K562 (cell line): ENCODE measurements around the gene SPINT1. TPM values are rescaled to one million over a fixed set of nuclear protein-coding genes. Genes with fewer than 3 reads are reported as not detected.

Experiments used
- ATAC-seq: fragments of 200-7000 bp; cut with Tn5 transposase; 3 replicates; pipeline ENCODE4 v1.9.1; 2020; ENCODE audit warnings: moderate library complexity
- BruUV-seq: library from RNA; stranded (reverse); fragments of 400-500 nt; replicated peaks from 2 replicates; lab custom pipeline; 2021; lab: Mats Ljungman, UMichigan
- CTCF ChIA-PET: fragments of 300-600 bp; formaldehyde crosslinking; extraction: SDS; loops from one replicate; lab custom pipeline; 2021; ENCODE audit warnings: low intra/inter-chr PET ratio; lab: Yijun Ruan, JAX
- POLR2A ChIA-PET: fragments of 300-600, 350-650 bp; sonication (Branson Sonifier 250); formaldehyde crosslinking; extraction: SDS; loops from one replicate; lab custom pipeline; 2021; ENCODE audit warnings: antibody characterized with exemption, inconsistent platforms; lab: Yijun Ruan, JAX
- DNase-seq, 4 experiments: peaks; one replicate each; pipeline versions ENCODE4 v3.0.0 to v3.0.0-alpha.2; 2011 to 2018; ENCODE audit warnings: low spot score in 3 of 4, mixed read lengths in 3 of 4; ENCODE audit errors: extremely low read depth in 1 of 4
- FAIRE-seq: peaks from 2 replicates; lab custom pipeline; 2011; peaks lifted over from hg19 to GRCh38; lab: Jason Lieb, UNC
- H2AFZ ChIP-seq: 2 replicates; pipeline ENCODE4 v1.6.0; 2011; ENCODE audit warnings: low read depth, low read length, control low read depth, inconsistent platforms
- H3K27ac ChIP-seq: fragments of 200-600 bp; 3 replicates; pipeline ENCODE4 v1.8.0; 2011; ENCODE audit warnings: low read depth, mild to moderate bottlenecking, control low read depth, inconsistent platforms, low read length, moderate library complexity, mixed read lengths; ENCODE audit errors: extremely low read depth
- H3K27me3 ChIP-seq, 2 experiments: fragments of 300-600 bp in 1 of 2; 2 replicates in 1 of 2; 3 replicates in 1 of 2; pipeline versions ENCODE4 v1.6.0 to v1.8.0; 2011; ENCODE audit warnings: inconsistent platforms in 2 of 2, low read length in 2 of 2, mild to moderate bottlenecking in 1 of 2, mixed read lengths in 1 of 2, moderate library complexity in 1 of 2; ENCODE audit not compliant: control insufficient read depth in 2 of 2, insufficient read depth in 2 of 2
- H3K36me3 ChIP-seq: fragments of 300-600 bp; 3 replicates; pipeline ENCODE4 v1.8.0; 2011; ENCODE audit warnings: mild to moderate bottlenecking, low read length, inconsistent platforms; ENCODE audit not compliant: control insufficient read depth, insufficient read depth
- H3K4me1 ChIP-seq, 2 experiments: fragments of 200-600 bp in 1 of 2; replicated peaks in 1 of 2; 2 replicates in 1 of 2; 3 replicates in 1 of 2; pipeline versions ENCODE4 v1.5.1 to v1.8.0; 2011; ENCODE audit warnings: inconsistent platforms in 2 of 2, low read length in 2 of 2, mild to moderate bottlenecking in 1 of 2, mixed read lengths in 1 of 2, moderate library complexity in 1 of 2; ENCODE audit not compliant: control insufficient read depth in 2 of 2, insufficient read depth in 2 of 2
- H3K4me2 ChIP-seq: 2 replicates; pipeline ENCODE4 v1.6.1; 2011; ENCODE audit warnings: low read length, control low read depth, inconsistent platforms, mixed read lengths; ENCODE audit not compliant: insufficient read depth
- H3K4me3 ChIP-seq: fragments of 200-600 bp; sonication (generic), shearing (Covaris generic); 2 replicates; pipeline ENCODE4 v1.5.1; 2016; ENCODE audit warnings: control low read depth, inconsistent platforms
- H3K79me2 ChIP-seq: fragments of 200-600 bp; 3 replicates; pipeline ENCODE4 v1.8.0; 2011; ENCODE audit warnings: low read length, inconsistent platforms; ENCODE audit not compliant: control insufficient read depth, insufficient read depth
- H3K9ac ChIP-seq, 2 experiments: 2 replicates each; pipeline versions ENCODE4 v1.6.0 to v1.6.1; 2011; ENCODE audit warnings: low read depth in 2 of 2, low read length in 2 of 2, control low read depth in 1 of 2, inconsistent platforms in 1 of 2, mild to moderate bottlenecking in 1 of 2, mixed read lengths in 1 of 2; ENCODE audit not compliant: insufficient read depth in 1 of 2
- H3K9me1 ChIP-seq: one replicate; pipeline ENCODE4 v1.6.0; 2011; ENCODE audit warnings: inconsistent platforms, mild to moderate bottlenecking, low read length, moderate library complexity; ENCODE audit not compliant: control insufficient read depth, insufficient read depth
- H3K9me3 ChIP-seq: replicated peaks from 2 replicates; pipeline ENCODE4 v1.5.1; 2011; ENCODE audit warnings: low read depth, low read length, inconsistent platforms; ENCODE audit not compliant: control insufficient read depth, insufficient read depth
- H4K20me1 ChIP-seq: replicated peaks from 2 replicates; pipeline ENCODE4 v1.6.1; 2011; ENCODE audit warnings: low read length, inconsistent platforms, mixed read lengths; ENCODE audit not compliant: control insufficient read depth, insufficient read depth
- SPI1 ChIP-seq: IDR thresholded peaks from 2 replicates; pipeline ENCODE4 v1.6.1; 2011; ENCODE audit warnings: low read depth, low read length, control low read depth, borderline replicate concordance
- ZBTB33 ChIP-seq: sonication (generic); formaldehyde crosslinking; IDR thresholded peaks from 2 replicates; pipeline ENCODE4 v1.8.1; 2023; ENCODE audit warnings: mild to moderate bottlenecking, missing genetic modification reagents
- ZFX ChIP-seq: sonication (generic); formaldehyde crosslinking; IDR thresholded peaks from 2 replicates; pipeline ENCODE4 v1.8.0; 2022; ENCODE audit warnings: mild to moderate bottlenecking, missing genetic modification reagents, moderate library complexity
- ZNF282 ChIP-seq: sonication (generic); formaldehyde crosslinking; IDR thresholded peaks from 2 replicates; pipeline ENCODE4 v1.8.1; 2023; ENCODE audit warnings: missing genetic modification reagents
- WGBS: fragments of 100-300 bp; shearing (Covaris generic); methylation state at CpG from one replicate; pipeline ENCODE4 v1.1.6; 2016; ENCODE audit warnings: low coverage, mixed read lengths; ENCODE audit not compliant: insufficient coverage; ENCODE audit errors: missing lambda C conversion rate; 5-methylcytosine and 5-hydroxymethylcytosine counted together
- in situ Hi-C: fragments of 300-500 bp; cut with MboI; formaldehyde crosslinking; loops from 4 replicates; pipeline ENCODE4 v1.15.0; 2018; ENCODE audit warnings: inconsistent platforms, mixed read lengths
- intact Hi-C: fragments of 100-400 bp; cut with micrococcal nuclease; formaldehyde crosslinking; loops from 2 replicates; pipeline ENCODE4 v1.14.2; 2022
- polyA plus RNA-seq, 8 experiments: library from polyadenylated mRNA; depleted of rRNA in 4 of 8; stranded (reverse) in 5 of 8; unstranded in 3 of 8; fragments of >200 nt; fragmentation: Nextera tagmentation in 2 of 8; fragmentation: Illumina TruSeq in 1 of 8; extraction: Ambion mirVana in 2 of 8; extraction: Trizol in 1 of 8; gene quantifications; 2 replicates each; pipeline versions ENCODE4 v1.2.1 to v1.2.3, GENCODE V29; 2011 to 2014; ENCODE audit warnings: inconsistent platforms in 1 of 8, missing spikeins in 1 of 8
- total RNA-seq, 7 experiments: library from RNA; depleted of rRNA in 6 of 7; stranded (reverse); fragments of >200 nt in 6 of 7; fragmentation: Illumina TruSeq in 2 of 7; extraction: Trizol in 2 of 7; gene quantifications; 2 replicates each; pipeline versions ENCODE4 v1.2.1 to v1.2.3, GENCODE V29; 2011 to 2021; ENCODE audit warnings: low replicate concordance in 1 of 7
- TF ChIP-seq, protein P1 (sequence below), 3 experiments: fragments of 200-800 bp in 1 of 3; fragments of 250-450 bp in 1 of 3; fragments of 450-650 bp in 1 of 3; sonication (Bioruptor Pico) in 1 of 3; sonication (Bioruptor generic) in 1 of 3; formaldehyde crosslinking in 1 of 3; IDR thresholded peaks; 2 replicates each; pipeline versions ENCODE4 v1.6.1 to v1.8.0; 2016 to 2022; ENCODE audit warnings: mild to moderate bottlenecking in 2 of 3, missing genetic modification characterization in 2 of 3, missing compliant biosample characterization in 1 of 3, moderate library complexity in 1 of 3

The SPINT1 gene
- total and polyA plus RNA-seq, 9 of the 15 experiments (the other 6 are each of a cell fraction or from before 2014, with no cell fraction given): 0.78 to 4.5 (median 1.5) TPM

DNA sequence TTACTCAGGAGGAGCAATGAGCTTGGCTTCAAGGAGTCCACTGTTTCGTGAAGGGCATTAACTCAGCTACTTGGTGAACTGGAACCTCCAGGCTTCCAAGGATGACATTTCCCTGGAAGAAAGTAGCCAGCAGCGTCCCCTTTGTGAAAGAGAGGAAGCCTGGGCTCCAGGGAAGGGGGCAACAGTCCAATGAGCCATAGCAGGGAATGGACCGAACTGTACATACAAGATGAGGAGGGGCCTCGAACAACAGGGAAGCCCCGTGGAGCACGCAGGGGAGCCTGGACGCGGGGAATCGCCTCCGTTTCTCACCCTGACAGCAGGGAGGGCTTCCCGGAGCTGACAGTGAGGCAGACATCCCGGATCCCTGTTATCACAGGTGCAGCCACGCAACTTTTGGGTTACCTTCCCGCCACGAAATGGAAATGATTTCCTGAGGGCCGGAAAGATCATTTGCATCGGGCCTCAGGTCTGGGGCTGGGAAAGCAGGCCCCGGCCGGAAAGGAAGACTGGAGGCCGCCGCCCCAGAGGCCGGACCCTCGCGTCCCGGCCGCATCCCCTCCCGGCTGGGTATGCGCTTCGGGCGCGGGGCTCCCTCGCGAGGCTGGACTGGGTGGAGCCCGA is 475 bp upstream of the SPINT1 start (continued):
- TF ChIP-seq SPI1 (no peak), ZFX (CRISPR knock-in tag) (peak; percentile 88), ZNF282 (CRISPR knock-in tag) (0 out of 2 replicates have a peak, but pooled peaks have one; percentile 29)
- TF ChIP-seq, all 486 proteins: peak for 6

DNA sequence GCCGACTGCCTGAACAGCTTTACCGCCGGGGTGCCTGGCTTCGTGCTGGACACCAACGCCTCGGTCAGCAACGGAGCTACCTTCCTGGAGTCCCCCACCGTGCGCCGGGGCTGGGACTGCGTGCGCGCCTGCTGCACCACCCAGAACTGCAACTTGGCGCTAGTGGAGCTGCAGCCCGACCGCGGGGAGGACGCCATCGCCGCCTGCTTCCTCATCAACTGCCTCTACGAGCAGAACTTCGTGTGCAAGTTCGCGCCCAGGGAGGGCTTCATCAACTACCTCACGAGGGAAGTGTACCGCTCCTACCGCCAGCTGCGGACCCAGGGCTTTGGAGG is 815 bp downstream of the SPINT1 start:
- Histone ChIP-seq H3K9me1 (no peaks in the 10 kb centered on the region), H3K4me3 (no peak overlapping the region), H2AFZ (no peak overlapping the region; the same call in 1 of the 2 replicates), H3K4me1 (peaks cover 29 to 41% of the 10 kb centered on the region in 2 experiments), H3K27me3 (no peaks in the 10 kb centered on the region), H3K9me3 (no peaks in the 10 kb centered on the region), H3K9ac (no peak overlapping the region), H3K4me2 (no peak overlapping the region), H3K36me3 (no peaks in the 10 kb centered on the region), H3K27ac (no peak overlapping the region)
- no peak for DNase-seq
- no peak for FAIRE-seq
- intact Hi-C loops (no loop called here), in situ Hi-C loops (no loop called here)
- no peak for ATAC-seq
- ChIA-PET POLR2A (interaction anchor here (0.7 to 1.0 kb wide), 3 partner anchors 39 to 80 kb away, joined by 3 read pairs; no protein-coding TSS in a partner anchor), CTCF (no interaction called here)
- BruUV-seq: no TSS peak
- 84% methylated on average over 14 of the region's 28 CpGs for WGBS
- TF ChIP-seq, protein P1, sequence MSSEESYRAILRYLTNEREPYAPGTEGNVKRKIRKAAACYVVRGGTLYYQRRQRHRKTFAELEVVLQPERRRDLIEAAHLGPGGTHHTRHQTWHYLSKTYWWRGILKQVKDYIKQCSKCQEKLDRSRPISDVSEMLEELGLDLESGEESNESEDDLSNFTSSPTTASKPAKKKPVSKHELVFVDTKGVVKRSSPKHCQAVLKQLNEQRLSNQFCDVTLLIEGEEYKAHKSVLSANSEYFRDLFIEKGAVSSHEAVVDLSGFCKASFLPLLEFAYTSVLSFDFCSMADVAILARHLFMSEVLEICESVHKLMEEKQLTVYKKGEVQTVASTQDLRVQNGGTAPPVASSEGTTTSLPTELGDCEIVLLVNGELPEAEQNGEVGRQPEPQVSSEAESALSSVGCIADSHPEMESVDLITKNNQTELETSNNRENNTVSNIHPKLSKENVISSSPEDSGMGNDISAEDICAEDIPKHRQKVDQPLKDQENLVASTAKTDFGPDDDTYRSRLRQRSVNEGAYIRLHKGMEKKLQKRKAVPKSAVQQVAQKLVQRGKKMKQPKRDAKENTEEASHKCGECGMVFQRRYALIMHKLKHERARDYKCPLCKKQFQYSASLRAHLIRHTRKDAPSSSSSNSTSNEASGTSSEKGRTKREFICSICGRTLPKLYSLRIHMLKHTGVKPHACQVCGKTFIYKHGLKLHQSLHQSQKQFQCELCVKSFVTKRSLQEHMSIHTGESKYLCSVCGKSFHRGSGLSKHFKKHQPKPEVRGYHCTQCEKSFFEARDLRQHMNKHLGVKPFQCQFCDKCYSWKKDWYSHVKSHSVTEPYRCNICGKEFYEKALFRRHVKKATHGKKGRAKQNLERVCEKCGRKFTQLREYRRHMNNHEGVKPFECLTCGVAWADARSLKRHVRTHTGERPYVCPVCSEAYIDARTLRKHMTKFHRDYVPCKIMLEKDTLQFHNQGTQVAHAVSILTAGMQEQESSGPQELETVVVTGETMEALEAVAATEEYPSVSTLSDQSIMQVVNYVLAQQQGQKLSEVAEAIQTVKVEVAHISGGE (CRISPR knock-in tag; IDR thresholded peaks at IDR 0.05): no peak
- TF ChIP-seq ZBTB33 (CRISPR knock-in tag): peak; percentile 98
- TF ChIP-seq, all 486 proteins: peak for 1
- Histone ChIP-seq H3K79me2 (no peaks in the 10 kb centered on the region), H4K20me1 (no peaks in the 10 kb centered on the region)
